OCI-LY1 (cell line): ENCODE measurements around the gene NDUFS8.

ENCODE experiments used
- H2AFZ ChIP-seq: fragments of 200-600 bp; sonication (generic), shearing (Covaris generic); 2 replicates; pipeline ENCODE4 v1.6.0; 2014; ENCODE audit warnings: antibody characterized with exemption, mild to moderate bottlenecking, low read length
- H3F3A ChIP-seq: fragments of 200-600 bp; sonication (generic), shearing (Covaris generic); 2 replicates; pipeline ENCODE4 v1.6.0; 2014; ENCODE audit warnings: mild to moderate bottlenecking, antibody characterized with exemption, low read length, moderate library complexity; ENCODE audit not compliant: insufficient read depth
- H3K27ac ChIP-seq: fragments of 200-600 bp; sonication (generic); 2 replicates; pipeline ENCODE4 v1.5.1; 2014; ENCODE audit warnings: low read length, mixed run types, mild to moderate bottlenecking, low read depth; ENCODE audit not compliant: poor library complexity, severe bottlenecking
- H3K27me3 ChIP-seq: fragments of 200-600 bp; sonication (generic); 2 replicates; pipeline ENCODE4 v1.6.0; 2014; ENCODE audit warnings: antibody characterized with exemption, mild to moderate bottlenecking, low read length, moderate library complexity; ENCODE audit not compliant: insufficient read depth
- H3K36me3 ChIP-seq: fragments of 200-600 bp; sonication (generic); 2 replicates; pipeline ENCODE4 v1.6.1; 2014; ENCODE audit warnings: mild to moderate bottlenecking, antibody characterized with exemption, low read length, moderate library complexity, mixed read lengths; ENCODE audit not compliant: insufficient read depth
- H3K4me1 ChIP-seq: fragments of 200-600 bp; sonication (generic); 2 replicates; pipeline ENCODE4 v1.5.1; 2014; ENCODE audit warnings: mild to moderate bottlenecking, low read length, moderate library complexity; ENCODE audit not compliant: insufficient read depth, severe bottlenecking
- H3K4me2 ChIP-seq: fragments of 200-600 bp; sonication (generic), shearing (Covaris generic); 2 replicates; pipeline ENCODE4 v1.6.1; 2014; ENCODE audit warnings: low read length
- H3K4me3 ChIP-seq: fragments of 200-600 bp; sonication (generic); 2 replicates; pipeline ENCODE4 v1.5.1; 2014; ENCODE audit warnings: low read length, low read depth, mild to moderate bottlenecking, mixed read lengths; ENCODE audit not compliant: poor library complexity, severe bottlenecking
- H3K79me2 ChIP-seq: fragments of 200-600 bp; shearing (Covaris generic); 2 replicates; pipeline ENCODE4 v1.6.1; 2016; ENCODE audit warnings: mixed run types, low read length, mixed read lengths; ENCODE audit not compliant: insufficient read depth
- H3K9ac ChIP-seq: fragments of 200-600 bp; sonication (generic), shearing (Covaris generic); 2 replicates; pipeline ENCODE4 v1.6.1; 2014; ENCODE audit warnings: mild to moderate bottlenecking, low read length, mixed read lengths
- H3K9me2 ChIP-seq: fragments of 200-600 bp; sonication (generic), shearing (Covaris generic); 2 replicates; pipeline ENCODE4 v1.6.1; 2014; ENCODE audit warnings: low read depth, mild to moderate bottlenecking, low read length, mixed read lengths
- H3K9me3 ChIP-seq: fragments of 200-600 bp; shearing (Covaris generic); 2 replicates; pipeline ENCODE4 v1.6.1; 2014; ENCODE audit warnings: low read length, mixed read lengths
- H4K20me1 ChIP-seq: fragments of 200-600 bp; sonication (generic), shearing (Covaris generic); 2 replicates; pipeline ENCODE4 v1.6.0; 2016; ENCODE audit warnings: mild to moderate bottlenecking, low read length; ENCODE audit not compliant: insufficient read depth
- EZH2 ChIP-seq: fragments of 200-600 bp; sonication (generic), shearing (Covaris generic); IDR thresholded peaks from 2 replicates; pipeline ENCODE4 v1.8.0; 2017; ENCODE audit warnings: borderline replicate concordance, mixed run types, mild to moderate bottlenecking, antibody characterized with exemption, low read length, moderate library complexity, mixed read lengths
- TF ChIP-seq, protein P1 (sequence below): fragments of 200-600 bp; sonication (generic), shearing (Covaris generic); IDR thresholded peaks from 2 replicates; pipeline ENCODE4 v1.5.1; 2017; ENCODE audit warnings: mild to moderate bottlenecking, antibody characterized with exemption, low read length, moderate library complexity, mixed read lengths

The NDUFS8 gene

DNA sequence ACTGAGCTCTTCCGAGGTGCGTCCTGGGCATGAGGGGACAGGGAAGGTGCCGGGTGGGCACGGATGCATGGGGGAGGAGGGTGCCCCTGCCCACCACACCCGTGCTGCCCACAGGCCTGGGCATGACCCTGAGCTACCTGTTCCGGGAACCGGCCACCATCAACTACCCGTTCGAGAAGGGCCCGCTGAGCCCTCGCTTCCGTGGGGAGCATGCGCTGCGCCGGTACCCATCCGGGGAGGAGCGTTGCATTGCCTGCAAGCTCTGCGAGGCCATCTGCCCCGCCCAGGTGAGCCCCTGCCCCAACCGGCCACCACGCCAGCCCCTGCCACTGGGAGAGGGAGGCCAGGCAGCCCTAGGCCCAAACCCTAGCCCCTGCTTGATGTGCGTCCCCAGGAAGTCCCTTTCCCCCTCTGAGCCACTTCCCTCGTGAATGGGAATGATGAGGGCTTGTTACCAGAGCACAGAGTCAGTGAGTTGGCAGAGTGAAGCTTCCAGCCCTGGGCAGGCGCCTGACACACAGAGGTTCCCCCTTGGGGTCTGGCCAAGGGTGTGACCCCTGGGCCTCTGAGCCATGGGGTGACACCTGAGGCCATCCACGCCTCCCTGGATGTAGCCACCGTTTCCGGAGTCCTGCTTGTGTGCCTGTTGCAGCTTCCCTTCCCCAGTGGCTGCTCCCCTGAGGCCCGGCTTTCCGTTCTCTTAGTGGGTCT lies 2.7 kb downstream of the NDUFS8 start:
- H3K27me3 ChIP-seq, result no peaks in the 10 kb centered on the region
- H3F3A ChIP-seq, result no peaks in the 10 kb centered on the region
- no peak overlapping the region for H3K27ac ChIP-seq
- no peaks in the 10 kb centered on the region for H3K9me2 ChIP-seq
- no peak overlapping the region for H3K9ac ChIP-seq
- no peak for TF ChIP-seq EZH2
- TF ChIP-seq, protein P1, sequence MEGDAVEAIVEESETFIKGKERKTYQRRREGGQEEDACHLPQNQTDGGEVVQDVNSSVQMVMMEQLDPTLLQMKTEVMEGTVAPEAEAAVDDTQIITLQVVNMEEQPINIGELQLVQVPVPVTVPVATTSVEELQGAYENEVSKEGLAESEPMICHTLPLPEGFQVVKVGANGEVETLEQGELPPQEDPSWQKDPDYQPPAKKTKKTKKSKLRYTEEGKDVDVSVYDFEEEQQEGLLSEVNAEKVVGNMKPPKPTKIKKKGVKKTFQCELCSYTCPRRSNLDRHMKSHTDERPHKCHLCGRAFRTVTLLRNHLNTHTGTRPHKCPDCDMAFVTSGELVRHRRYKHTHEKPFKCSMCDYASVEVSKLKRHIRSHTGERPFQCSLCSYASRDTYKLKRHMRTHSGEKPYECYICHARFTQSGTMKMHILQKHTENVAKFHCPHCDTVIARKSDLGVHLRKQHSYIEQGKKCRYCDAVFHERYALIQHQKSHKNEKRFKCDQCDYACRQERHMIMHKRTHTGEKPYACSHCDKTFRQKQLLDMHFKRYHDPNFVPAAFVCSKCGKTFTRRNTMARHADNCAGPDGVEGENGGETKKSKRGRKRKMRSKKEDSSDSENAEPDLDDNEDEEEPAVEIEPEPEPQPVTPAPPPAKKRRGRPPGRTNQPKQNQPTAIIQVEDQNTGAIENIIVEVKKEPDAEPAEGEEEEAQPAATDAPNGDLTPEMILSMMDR, result no peak
- no peaks in the 10 kb centered on the region for H3K9me3 ChIP-seq
- H3K79me2 ChIP-seq, result no peaks in the 10 kb centered on the region
- no peak overlapping the region for H2AFZ ChIP-seq
- H4K20me1 ChIP-seq, result no peaks in the 10 kb centered on the region
- peaks cover 24% of the 10 kb centered on the region; the same call in 1 of the 2 replicates for H3K36me3 ChIP-seq
- peaks cover 25% of the 10 kb centered on the region for H3K4me1 ChIP-seq
- no peak overlapping the region for H3K4me3 ChIP-seq
- no peak overlapping the region for H3K4me2 ChIP-seq

DNA sequence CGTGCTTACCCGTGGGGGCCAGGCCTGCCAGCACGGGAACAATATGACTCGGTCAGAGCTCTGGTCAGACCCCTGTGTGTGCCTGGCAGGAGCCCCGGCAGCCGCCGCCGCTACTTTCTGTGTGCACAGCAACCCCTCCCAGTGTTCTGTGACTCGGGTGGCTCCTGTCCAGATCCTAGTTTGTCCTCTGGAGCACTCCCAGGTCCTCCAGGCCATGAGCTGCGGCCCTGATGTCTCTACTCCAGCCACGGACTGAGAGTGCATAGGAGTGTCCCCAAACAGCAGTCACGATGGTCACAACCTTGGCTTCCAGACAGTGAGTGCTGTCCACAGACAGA lies 3.2 kb downstream of the NDUFS8 start:
- Histone ChIP-seq H3K9me3 (no peaks in the 10 kb centered on the region), H3F3A (no peaks in the 10 kb centered on the region), H3K9me2 (no peaks in the 10 kb centered on the region), H3K9ac (no peak overlapping the region), H3K79me2 (no peaks in the 10 kb centered on the region), H3K36me3 (peaks cover 24% of the 10 kb centered on the region; the same call in 1 of the 2 replicates), H4K20me1 (no peaks in the 10 kb centered on the region), H3K4me1 (peaks cover 30% of the 10 kb centered on the region), H3K4me2 (no peak overlapping the region), H3K27me3 (no peaks in the 10 kb centered on the region), H2AFZ (no peak overlapping the region), H3K27ac (no peak overlapping the region), H3K4me3 (no peak overlapping the region)
- TF ChIP-seq, protein P1, result no peak
- TF ChIP-seq EZH2, result no peak

DNA sequence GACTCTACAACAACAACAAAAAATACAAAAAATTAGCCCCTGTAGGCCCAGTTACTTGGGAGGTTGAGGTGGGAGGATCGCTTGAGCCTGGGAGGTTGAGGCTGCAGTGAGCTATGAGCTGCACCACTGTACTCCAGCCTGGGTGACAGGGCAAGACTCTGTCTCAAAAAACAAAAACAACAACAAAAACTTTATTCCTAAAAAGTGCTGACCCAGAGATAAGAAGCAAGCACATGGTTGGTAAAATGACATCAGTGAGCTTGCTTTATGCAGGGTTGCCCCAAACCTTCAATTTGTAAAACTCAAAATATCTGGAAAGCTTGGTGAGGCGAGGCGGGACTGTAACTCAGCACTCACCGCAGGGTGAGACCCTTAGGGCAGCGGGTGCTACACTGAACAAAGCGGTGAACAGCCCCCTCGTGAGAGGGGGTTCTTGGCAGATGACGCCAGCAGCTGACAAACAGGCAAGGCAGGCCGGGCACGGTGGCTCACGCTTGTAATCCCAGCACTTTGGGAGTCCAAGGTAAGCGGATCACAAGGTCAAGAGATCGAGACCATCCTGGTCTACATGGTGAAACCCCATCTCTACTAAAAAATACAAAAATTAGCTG lies 4.9 kb downstream of the NDUFS8 start:
- Histone ChIP-seq H3K9me2 (no peaks in the 10 kb centered on the region), H3K4me1 (peaks cover 27% of the 10 kb centered on the region), H3K27ac (no peak overlapping the region), H3F3A (no peaks in the 10 kb centered on the region), H3K4me3 (no peak overlapping the region), H3K36me3 (peaks cover 24% of the 10 kb centered on the region; the same call in 1 of the 2 replicates), H3K4me2 (no peak overlapping the region), H3K9me3 (no peaks in the 10 kb centered on the region), H2AFZ (no peak overlapping the region), H3K27me3 (no peaks in the 10 kb centered on the region), H4K20me1 (no peaks in the 10 kb centered on the region), H3K9ac (no peak overlapping the region), H3K79me2 (no peaks in the 10 kb centered on the region)
- TF ChIP-seq EZH2, result no peak
- TF ChIP-seq, protein P1, result no peak
